ENCODE measurements around the gene OXCT2.

DNA sequence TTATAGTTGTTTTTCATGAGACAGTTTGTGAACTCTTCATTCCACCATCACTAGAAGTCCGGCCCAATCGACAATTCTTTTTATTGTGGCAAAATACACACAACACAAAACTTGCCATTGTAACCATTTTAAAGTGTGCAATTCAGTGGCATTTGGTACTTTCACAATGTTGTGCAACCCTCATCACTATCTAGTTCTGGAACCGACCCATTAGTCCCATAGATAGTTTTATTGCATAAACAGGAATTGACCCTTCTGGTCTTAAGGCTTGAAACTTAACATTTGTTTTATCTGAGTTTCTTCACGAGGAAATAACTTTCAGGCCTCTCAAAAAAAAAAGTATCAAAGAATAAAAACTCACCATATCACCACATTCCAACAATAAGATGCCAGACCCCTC, 41.3 kb downstream of the OXCT2 start:
- TF ChIP-seq ADNP (tag; IDR thresholded peaks at IDR 0.05) = no peak
- no peak for TF ChIP-seq ZKSCAN1 (IDR thresholded peaks at IDR 0.05; ENCODE audit: low read depth, low read length)

Measured in K562 (cell line).